Activated naive CD8-positive, alpha-beta T cell treated with anti-CD3 and anti-CD28 coated beads, Interleukin-2, amount 50 U/mL, for 24 hours (primary cell): ENCODE data around the gene AGPS.
"Not testable (repeated sequence)": the region's sequence is repeated elsewhere in the genome, so short reads cannot be mapped to it uniquely, and the experiment has no call there.

Experiments used
- ATAC-seq: fragments of 150-1000 bp; cut with Tn5 transposase; one replicate; pipeline ENCODE4 v1.10.0; 2021
- DNase-seq: peaks from one replicate; pipeline ENCODE4 v3.0.0; 2021
- H3K27ac Mint-ChIP-seq: one replicate; pipeline ENCODE4 v1.8.0; 2021; ENCODE audit warnings: mild to moderate bottlenecking, mixed read lengths
- H3K27me3 Mint-ChIP-seq: one replicate; pipeline ENCODE4 v1.8.0; 2021; ENCODE audit warnings: mixed read lengths
- H3K36me3 Mint-ChIP-seq: one replicate; pipeline ENCODE4 v1.8.0; 2021; ENCODE audit warnings: low read depth, mixed read lengths
- H3K4me1 Mint-ChIP-seq: one replicate; pipeline ENCODE4 v1.8.0; 2021; ENCODE audit warnings: mixed read lengths
- H3K4me3 Mint-ChIP-seq: one replicate; pipeline ENCODE4 v1.8.0; 2021; ENCODE audit warnings: mild to moderate bottlenecking, moderate library complexity, mixed read lengths
- H3K9me3 Mint-ChIP-seq: one replicate; pipeline ENCODE4 v1.8.0; 2021; ENCODE audit warnings: mixed read lengths

AGPS gene

GRCh38 chr2:177392373-177393202 lies at the start of gene AGPS:
AGPS (plus strand) TSS chr2:177392773; CDS start chr2:177392790, 17 bp downstream.
- peaks cover 23% of the 10 kb centered on the region for H3K36me3 Mint-ChIP-seq
- ATAC-seq: peak; percentile 90
- H3K9me3 Mint-ChIP-seq: no peaks in the 10 kb centered on the region
- peak; percentile 83 for DNase-seq
- no peaks in the 10 kb centered on the region for H3K27me3 Mint-ChIP-seq
- H3K27ac Mint-ChIP-seq: peak within 1 kb of the TSS; percentile 95
- H3K4me1 Mint-ChIP-seq: peaks cover 48% of the 10 kb centered on the region
- H3K4me3 Mint-ChIP-seq: peak within 1 kb of the TSS; percentile 89

GRCh38 chr2:177343773-177344172 lies 48.8 kb upstream of the AGPS start:
- H3K27me3 Mint-ChIP-seq: no peaks in the 10 kb centered on the region
- no peak overlapping the region for H3K4me3 Mint-ChIP-seq
- ATAC-seq (no peak), DNase-seq (no peak)
- peaks cover 6% of the 10 kb centered on the region for H3K4me1 Mint-ChIP-seq
- no peaks in the 10 kb centered on the region for H3K36me3 Mint-ChIP-seq
- H3K9me3 Mint-ChIP-seq: no peaks in the 10 kb centered on the region
- no peak overlapping the region for H3K27ac Mint-ChIP-seq

GRCh38 chr2:177344316-177344715 lies 48.3 kb upstream of the AGPS start:
- Mint-ChIP-seq H3K27me3 (no peaks in the 10 kb centered on the region), H3K4me3 (no peak overlapping the region), H3K9me3 (no peaks in the 10 kb centered on the region), H3K27ac (no peak overlapping the region), H3K36me3 (no peaks in the 10 kb centered on the region), H3K4me1 (peaks cover 6% of the 10 kb centered on the region)
- ATAC-seq (no peak), DNase-seq (no peak)

GRCh38 chr2:177346192-177346591 lies 46.4 kb upstream of the AGPS start:
- Mint-ChIP-seq H3K4me1 (peaks cover 6% of the 10 kb centered on the region), H3K9me3 (no peaks in the 10 kb centered on the region), H3K27me3 (no peaks in the 10 kb centered on the region), H3K4me3 (no peak overlapping the region), H3K27ac (no peak overlapping the region), H3K36me3 (no peaks in the 10 kb centered on the region)
- no peak for DNase-seq
- no peak for ATAC-seq

GRCh38 chr2:177347570-177347969 lies 45.0 kb upstream of the AGPS start:
- no peaks in the 10 kb centered on the region for H3K36me3 Mint-ChIP-seq
- peaks cover 8% of the 10 kb centered on the region for H3K4me1 Mint-ChIP-seq
- no peak overlapping the region for H3K4me3 Mint-ChIP-seq
- H3K27ac Mint-ChIP-seq: no peak overlapping the region
- ATAC-seq (no peak), DNase-seq (no peak)
- H3K27me3 Mint-ChIP-seq: no peaks in the 10 kb centered on the region
- no peaks in the 10 kb centered on the region for H3K9me3 Mint-ChIP-seq

GRCh38 chr2:177348118-177348654 lies 44.4 kb upstream of the AGPS start:
- Mint-ChIP-seq H3K27me3 (no peaks in the 10 kb centered on the region), H3K9me3 (no peaks in the 10 kb centered on the region), H3K36me3 (no peaks in the 10 kb centered on the region), H3K4me1 (peaks cover 11% of the 10 kb centered on the region), H3K4me3 (no peak overlapping the region), H3K27ac (no peak overlapping the region)
- ATAC-seq (no peak), DNase-seq (no peak)

- Mint-ChIP-seq H3K36me3 (no peaks in the 10 kb centered on the region), H3K9me3 (no peaks in the 10 kb centered on the region), H3K27ac (no peak overlapping the region), H3K27me3 (no peaks in the 10 kb centered on the region), H3K4me1 (peaks cover 11% of the 10 kb centered on the region), H3K4me3 (no peak overlapping the region)
- ATAC-seq: peak; percentile 18
- no peak for DNase-seq
Observed at GRCh38 chr2:177348733-177349693, 43.6 kb upstream of the AGPS start.

- DNase-seq, H3K27me3 Mint-ChIP-seq, H3K27ac Mint-ChIP-seq, H3K9me3 Mint-ChIP-seq, H3K4me3 Mint-ChIP-seq, H3K36me3 Mint-ChIP-seq, ATAC-seq: not testable (repeated sequence)
- H3K4me1 Mint-ChIP-seq: peaks cover 11% of the 10 kb centered on the region
Observed at GRCh38 chr2:177350624-177351023, 41.9 kb upstream of the AGPS start.

GRCh38 chr2:177351121-177351520 lies 41.5 kb upstream of the AGPS start:
- not testable (repeated sequence) for ATAC-seq, H3K36me3 Mint-ChIP-seq, H3K4me1 Mint-ChIP-seq, H3K27me3 Mint-ChIP-seq, H3K4me3 Mint-ChIP-seq, H3K9me3 Mint-ChIP-seq, DNase-seq, H3K27ac Mint-ChIP-seq

GRCh38 chr2:177352441-177353186 lies 40.0 kb upstream of the AGPS start:
- no peak for ATAC-seq
- no peaks in the 10 kb centered on the region for H3K27me3 Mint-ChIP-seq
- H3K4me1 Mint-ChIP-seq: peaks cover 6% of the 10 kb centered on the region
- H3K27ac Mint-ChIP-seq: no peak overlapping the region
- no peak overlapping the region for H3K4me3 Mint-ChIP-seq
- H3K9me3 Mint-ChIP-seq: no peaks in the 10 kb centered on the region
- no peaks in the 10 kb centered on the region for H3K36me3 Mint-ChIP-seq
- no peak for DNase-seq

- H3K27ac Mint-ChIP-seq: no peak overlapping the region
- H3K36me3 Mint-ChIP-seq: no peaks in the 10 kb centered on the region
- H3K4me3 Mint-ChIP-seq: no peak overlapping the region
- DNase-seq: no peak
- H3K9me3 Mint-ChIP-seq: no peaks in the 10 kb centered on the region
- H3K4me1 Mint-ChIP-seq: peaks cover 6% of the 10 kb centered on the region
- no peak for ATAC-seq
- no peaks in the 10 kb centered on the region for H3K27me3 Mint-ChIP-seq
Observed at GRCh38 chr2:177353187-177353478, 39.4 kb upstream of the AGPS start.

GRCh38 chr2:177354541-177354940 lies 38.0 kb upstream of the AGPS start:
- not testable (repeated sequence) for ATAC-seq, H3K9me3 Mint-ChIP-seq, H3K4me1 Mint-ChIP-seq, DNase-seq, H3K4me3 Mint-ChIP-seq, H3K27me3 Mint-ChIP-seq, H3K27ac Mint-ChIP-seq, H3K36me3 Mint-ChIP-seq

GRCh38 chr2:177355874-177356273 lies 36.7 kb upstream of the AGPS start:
- H3K4me1 Mint-ChIP-seq: peaks cover 4% of the 10 kb centered on the region
- H3K4me3 Mint-ChIP-seq: no peak overlapping the region
- no peak overlapping the region for H3K27ac Mint-ChIP-seq
- H3K36me3 Mint-ChIP-seq: no peaks in the 10 kb centered on the region
- ATAC-seq: no peak
- H3K9me3 Mint-ChIP-seq: no peaks in the 10 kb centered on the region
- no peaks in the 10 kb centered on the region for H3K27me3 Mint-ChIP-seq
- DNase-seq: no peak

- H3K9me3 Mint-ChIP-seq: no peaks in the 10 kb centered on the region
Observed at GRCh38 chr2:177359836-177360595, 32.6 kb upstream of the AGPS start.

More at GRCh38 chr2:177359836-177360595, 32.6 kb upstream of the AGPS start:
- no peak for DNase-seq
- Mint-ChIP-seq H3K36me3 (no peaks in the 10 kb centered on the region), H3K4me3 (no peak overlapping the region), H3K27ac (no peak overlapping the region), H3K4me1 (no peaks in the 10 kb centered on the region), H3K27me3 (no peaks in the 10 kb centered on the region)
- ATAC-seq: no peak
